ENCODE results near the gene GALNT2.

The GALNT2 gene

GRCh38 chr1:230310381-230311163 lies 243.5 kb downstream of the GALNT2 start:
- peak; percentile 94 for ATAC-seq
- TF ChIP-seq CSRNP3 (CRISPR knock-in tag; IDR thresholded peaks at IDR 0.05) (no peak), ARNTL (CRISPR knock-in tag; IDR thresholded peaks at IDR 0.05; ENCODE audit: borderline replicate concordance, low read depth) (no peak), ZC3H10 (CRISPR knock-in tag; IDR thresholded peaks at IDR 0.05) (no peak), SNAI2 (CRISPR knock-in tag; IDR thresholded peaks at IDR 0.05) (no peak), TCF4 (CRISPR knock-in tag; IDR thresholded peaks at IDR 0.05; ENCODE audit: borderline replicate concordance) (no peak), ZNF565 (CRISPR knock-in tag; conservative IDR thresholded peaks at IDR 0.05; ENCODE audit: low read depth) (no peak), TOX (CRISPR knock-in tag; IDR thresholded peaks at IDR 0.05; ENCODE audit: borderline replicate concordance) (no peak), CSDC2 (CRISPR knock-in tag; IDR thresholded peaks at IDR 0.05) (no peak)

- ATAC-seq: no peak
- no peak for TF ChIP-seq OSR1 (CRISPR knock-in tag; IDR thresholded peaks at IDR 0.05)
- no peak for TF ChIP-seq ZC3H10 (CRISPR knock-in tag; IDR thresholded peaks at IDR 0.05)
- TF ChIP-seq CREB5 (CRISPR knock-in tag; IDR thresholded peaks at IDR 0.05; ENCODE audit: low read depth): no peak
- no peak for TF ChIP-seq PATZ1 (CRISPR knock-in tag; IDR thresholded peaks at IDR 0.05; ENCODE audit: borderline replicate concordance)
- no peak for TF ChIP-seq ZFP30 (CRISPR knock-in tag; IDR thresholded peaks at IDR 0.05)
- TF ChIP-seq ZFP3 (CRISPR knock-in tag; IDR thresholded peaks at IDR 0.05): no peak
- no peak for TF ChIP-seq TSHZ2 (CRISPR knock-in tag; IDR thresholded peaks at IDR 0.05)
- TF ChIP-seq PPARA (CRISPR knock-in tag; IDR thresholded peaks at IDR 0.05; ENCODE audit: borderline replicate concordance): no peak
- no peak for TF ChIP-seq BACH2 (CRISPR knock-in tag; IDR thresholded peaks at IDR 0.05; ENCODE audit: borderline replicate concordance)
- no peak for TF ChIP-seq ZNF8 (CRISPR knock-in tag; IDR thresholded peaks at IDR 0.05)
- no peak for TF ChIP-seq CSDC2 (CRISPR knock-in tag; IDR thresholded peaks at IDR 0.05)
- TF ChIP-seq ISL1 (CRISPR knock-in tag; IDR thresholded peaks at IDR 0.05): no peak
- TF ChIP-seq ARNTL (CRISPR knock-in tag; IDR thresholded peaks at IDR 0.05; ENCODE audit: borderline replicate concordance, low read depth): no peak
- no peak for TF ChIP-seq TCF4 (CRISPR knock-in tag; IDR thresholded peaks at IDR 0.05; ENCODE audit: borderline replicate concordance)
- no peak for TF ChIP-seq SNAI2 (CRISPR knock-in tag; IDR thresholded peaks at IDR 0.05)
- no peak for TF ChIP-seq ESRRG (CRISPR knock-in tag; IDR thresholded peaks at IDR 0.05)
- TF ChIP-seq POU6F1 (CRISPR knock-in tag; IDR thresholded peaks at IDR 0.05; ENCODE audit: borderline replicate concordance, low read depth): no peak
- no peak for TF ChIP-seq RARB (CRISPR knock-in tag; IDR thresholded peaks at IDR 0.05)
- no peak for TF ChIP-seq CSRNP3 (CRISPR knock-in tag; IDR thresholded peaks at IDR 0.05)
- no peak for TF ChIP-seq ZNF70 (CRISPR knock-in tag; IDR thresholded peaks at IDR 0.05)
These were observed 245.6 kb downstream of the GALNT2 start for GRCh38 chr1:230312676-230313075.
